ENCODE data around the gene ZNF423. TPM values are rescaled to one million over a fixed set of nuclear protein-coding genes. Genes with fewer than 3 reads are reported as not detected.

The ZNF423 gene
- total RNA-seq, 1 donor from 2014 or later = 0.21 TPM

- no peak for DNase-seq (ENCODE audit: low read depth)
These were observed 316.2 kb downstream of the ZNF423 start for GRCh38 chr16:49539758-49540157.

GRCh38 chr16:49537924-49538459, 317.9 kb downstream of the ZNF423 start:
- no peak for DNase-seq (ENCODE audit: low read depth)

GRCh38 chr16:49534901-49535610, 320.9 kb downstream of the ZNF423 start:
- no peak for DNase-seq (ENCODE audit: low read depth)

- DNase-seq (ENCODE audit: low read depth) = no peak
These were observed 322.5 kb downstream of the ZNF423 start for GRCh38 chr16:49533422-49533821.

GRCh38 chr16:49532873-49533272, 323.0 kb downstream of the ZNF423 start:
- no peak for DNase-seq (ENCODE audit: low read depth)

GRCh38 chr16:49531931-49532840, 323.7 kb downstream of the ZNF423 start:
- no peak for DNase-seq (ENCODE audit: low read depth)

- DNase-seq (ENCODE audit: low read depth) = no peak
These were observed 324.5 kb downstream of the ZNF423 start for GRCh38 chr16:49531425-49531824.

GRCh38 chr16:49530427-49530970, 325.4 kb downstream of the ZNF423 start:
- DNase-seq (ENCODE audit: low read depth) = no peak

GRCh38 chr16:49529411-49530045, 326.4 kb downstream of the ZNF423 start:
- no peak for DNase-seq (ENCODE audit: low read depth)

GRCh38 chr16:49528866-49529288, 327.0 kb downstream of the ZNF423 start:
- DNase-seq (ENCODE audit: low read depth) = no peak

GRCh38 chr16:49528060-49528865, 327.6 kb downstream of the ZNF423 start:
- no peak for DNase-seq (ENCODE audit: low read depth)

- no peak for DNase-seq (ENCODE audit: low read depth)
These were observed 328.3 kb downstream of the ZNF423 start for GRCh38 chr16:49527611-49528010.

GRCh38 chr16:49526860-49527365, 329.0 kb downstream of the ZNF423 start:
- no peak for DNase-seq (ENCODE audit: low read depth)

- no peak for DNase-seq (ENCODE audit: low read depth)
These were observed 331.0 kb downstream of the ZNF423 start for GRCh38 chr16:49524947-49525315.

GRCh38 chr16:49524216-49524946, 331.5 kb downstream of the ZNF423 start:
- DNase-seq (ENCODE audit: low read depth) = no peak

- no peak for DNase-seq (ENCODE audit: low read depth)
These were observed 332.3 kb downstream of the ZNF423 start for GRCh38 chr16:49523435-49524159.

GRCh38 chr16:49521734-49522325, 334.1 kb downstream of the ZNF423 start:
- DNase-seq (ENCODE audit: low read depth) = no peak

GRCh38 chr16:49520492-49521038, 335.3 kb downstream of the ZNF423 start:
- no peak for DNase-seq (ENCODE audit: low read depth)

Measured in myocyte (in vitro differentiated cells).